ENCODE results near the gene LY9.
"Not testable (repeated sequence)": the region's sequence is repeated elsewhere in the genome, so short reads cannot be mapped to it uniquely, and the experiment has no call there.

Gene LY9

DNA sequence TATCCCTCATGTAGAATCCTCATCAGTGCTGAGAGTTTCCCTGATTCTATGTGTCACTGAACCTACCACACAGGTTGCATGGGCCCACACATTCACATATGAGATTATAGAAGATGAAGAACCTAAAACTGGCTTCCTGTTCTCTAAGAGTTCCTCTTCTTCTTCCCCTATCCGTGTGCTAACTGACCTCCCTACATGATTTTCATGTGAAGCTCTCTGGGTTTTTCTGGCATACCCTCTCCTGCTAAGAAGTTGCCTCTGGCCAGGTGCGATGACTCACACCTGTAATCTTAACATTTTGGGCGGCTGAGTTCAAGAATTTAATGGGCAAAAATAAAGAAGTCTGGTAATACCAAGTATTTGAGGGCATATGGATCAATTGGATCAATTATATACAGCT is 72.2 kb downstream of the LY9 start:
- DNase-seq = no peak

DNA sequence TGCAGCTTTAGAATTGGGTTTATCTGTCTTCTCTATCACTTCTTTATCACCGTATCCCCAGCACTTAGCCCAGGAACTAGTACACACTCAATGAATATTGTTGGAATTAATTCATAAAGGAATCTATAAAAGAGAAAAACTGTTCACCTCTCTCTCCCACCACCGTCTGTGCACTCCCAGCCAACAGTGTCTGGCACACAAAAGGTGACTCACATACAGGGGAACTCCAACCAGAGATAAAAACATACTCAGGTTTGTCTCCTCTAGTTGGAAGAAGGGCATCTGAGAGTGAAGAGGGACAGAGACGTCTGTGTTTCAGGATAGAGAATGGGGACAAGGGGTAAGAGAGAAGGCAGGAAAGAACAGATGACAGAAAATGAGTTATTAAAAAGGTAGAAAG is 79.0 kb downstream of the LY9 start:
- no peak for DNase-seq

DNA sequence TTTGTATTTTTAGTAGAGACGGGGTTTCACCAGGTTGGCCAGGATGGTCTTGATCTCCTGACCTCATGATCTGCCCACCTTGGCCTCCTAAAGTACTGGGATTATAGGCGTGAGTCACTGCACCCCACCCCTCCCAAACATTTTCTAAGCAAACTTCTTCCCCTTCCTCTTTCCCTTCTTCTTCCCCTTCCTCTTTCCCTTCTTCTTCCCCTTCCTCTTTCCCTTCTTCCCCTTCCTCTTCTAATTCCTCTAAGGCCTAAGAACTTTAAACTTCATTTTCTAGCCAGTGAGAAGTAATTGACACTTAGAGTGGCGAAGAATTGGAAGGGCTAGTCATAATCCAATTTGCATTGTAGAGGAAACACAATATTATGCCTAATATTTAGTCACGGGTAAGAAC is 79.6 kb downstream of the LY9 start:
- DNase-seq = not testable (repeated sequence)

DNA sequence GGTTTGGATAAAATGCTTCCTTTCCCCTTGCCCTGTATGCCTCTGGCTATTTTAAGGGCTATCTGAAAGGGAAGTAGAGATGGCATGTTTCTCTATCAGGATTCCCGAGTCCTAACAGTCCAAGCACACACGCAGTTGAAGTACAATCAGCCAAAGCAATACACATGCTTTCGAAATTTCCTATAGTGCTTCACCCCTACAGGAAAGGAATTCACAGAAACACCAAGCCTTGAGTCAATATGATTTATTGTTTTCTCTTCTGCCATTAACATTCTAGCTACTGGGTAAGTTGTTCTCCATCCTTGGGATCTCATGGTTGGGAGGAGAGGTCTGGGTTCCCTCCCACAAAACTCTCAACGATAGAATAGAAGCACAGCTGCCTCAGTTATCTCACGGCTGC is 80.3 kb downstream of the LY9 start:
- no peak for DNase-seq

DNA sequence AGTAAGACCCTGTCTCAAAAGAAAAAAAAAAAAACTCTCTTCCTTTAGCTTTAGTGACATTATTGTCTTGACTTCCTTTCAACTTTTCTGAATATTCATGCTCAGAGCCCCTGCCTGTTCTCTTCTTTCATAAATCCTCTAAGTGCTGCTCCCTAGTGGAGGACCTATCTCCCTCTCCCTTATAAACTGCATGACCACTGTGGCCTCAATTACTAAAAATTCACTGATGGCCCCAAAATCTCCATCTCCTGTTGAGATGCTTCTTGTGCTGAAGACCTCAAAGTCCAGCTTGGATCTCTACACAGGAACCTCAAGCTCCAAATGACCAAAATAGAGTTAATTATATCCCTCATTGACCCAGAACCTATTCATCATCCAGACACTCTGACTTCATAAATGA is 81.2 kb downstream of the LY9 start:
- DNase-seq = no peak

Data from activated CD4-positive, alpha-beta T cell treated with anti-CD3 and anti-CD28 coated beads for 1 hour (primary cell).